IPS-20b (cell line): Measurements from ENCODE around the gene DST.

Source experiments
- H3K27ac ChIP-seq: one replicate; pipeline ENCODE4 v1.5.1; 2013; ENCODE audit warnings: low read length
- H3K27me3 ChIP-seq: 2 replicates; pipeline ENCODE4 v1.6.1; 2013; ENCODE audit warnings: mild to moderate bottlenecking, low read length, inconsistent platforms; ENCODE audit not compliant: insufficient read depth
- H3K36me3 ChIP-seq: 2 replicates; pipeline ENCODE4 v1.6.1; 2013; ENCODE audit warnings: low read depth, mild to moderate bottlenecking, inconsistent platforms, low read length, moderate library complexity; ENCODE audit not compliant: insufficient read depth
- H3K4me1 ChIP-seq: 2 replicates; pipeline ENCODE4 v1.6.1; 2013; ENCODE audit warnings: mild to moderate bottlenecking, control low read depth, inconsistent platforms, low read length, moderate library complexity; ENCODE audit not compliant: insufficient read depth
- H3K4me3 ChIP-seq: 2 replicates; pipeline ENCODE4 v1.5.1; 2013; ENCODE audit warnings: mild to moderate bottlenecking, low read length, inconsistent platforms
- H3K9ac ChIP-seq: 2 replicates; pipeline ENCODE4 v1.6.1; 2013; ENCODE audit warnings: low read depth, mild to moderate bottlenecking, inconsistent platforms, low read length, moderate library complexity
- H3K9me3 ChIP-seq: 2 replicates; pipeline ENCODE4 v1.6.1; 2013; ENCODE audit warnings: mild to moderate bottlenecking, low read depth, low read length, inconsistent platforms; ENCODE audit not compliant: insufficient read depth

Gene DST

GRCh38 chr6:56642366-56643261 lies at the start of gene DST:
TSS of gene DST (minus strand) at chr6:56642889.
- Histone ChIP-seq H3K4me1 (no peaks in the 10 kb centered on the region), H3K9me3 (no peaks in the 10 kb centered on the region), H3K4me3 (no peak within 1 kb of the TSS), H3K27ac (no peak within 1 kb of the TSS), H3K27me3 (no peaks in the 10 kb centered on the region), H3K9ac (no peak within 1 kb of the TSS), H3K36me3 (peaks cover 70% of the 10 kb centered on the region)

- no peaks in the 10 kb centered on the region for H3K27me3 ChIP-seq
- no peak overlapping the region for H3K4me3 ChIP-seq
- peaks cover 6% of the 10 kb centered on the region; the same call in 1 of the 2 replicates for H3K36me3 ChIP-seq
- H3K27ac ChIP-seq = no peak overlapping the region
- no peak overlapping the region for H3K9ac ChIP-seq
- peaks cover 6% of the 10 kb centered on the region; the same call in 1 of the 2 replicates for H3K4me1 ChIP-seq
- H3K9me3 ChIP-seq = no peaks in the 10 kb centered on the region
Observed at GRCh38 chr6:56691814-56692213, 49.1 kb upstream of the DST start.

DNA sequence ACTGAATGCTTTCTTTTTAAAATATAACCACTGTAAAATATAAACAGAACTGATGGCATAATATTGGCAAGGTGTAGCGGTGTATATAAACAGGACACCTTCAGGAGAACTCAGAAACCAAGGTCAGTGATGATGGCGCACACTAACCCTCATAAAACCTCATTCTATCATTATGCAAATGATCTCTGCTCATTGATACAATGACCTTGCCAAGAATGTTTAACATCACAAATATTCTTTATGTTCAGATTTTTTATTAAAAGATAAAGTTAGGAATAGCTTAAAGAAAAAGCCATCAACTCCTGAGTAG lies 48.6 kb upstream of the DST start:
- Histone ChIP-seq H3K9ac (no peak overlapping the region), H3K4me1 (peaks cover 6% of the 10 kb centered on the region; the same call in 1 of the 2 replicates), H3K36me3 (peaks cover 6% of the 10 kb centered on the region; the same call in 1 of the 2 replicates), H3K27me3 (no peaks in the 10 kb centered on the region), H3K9me3 (no peaks in the 10 kb centered on the region), H3K4me3 (no peak overlapping the region), H3K27ac (no peak overlapping the region)

GRCh38 chr6:56690519-56691285 lies 48.0 kb upstream of the DST start:
- no peak overlapping the region for H3K4me3 ChIP-seq
- H3K4me1 ChIP-seq = peaks cover 6% of the 10 kb centered on the region; the same call in 1 of the 2 replicates

GRCh38 chr6:56689663-56690062 lies 47.0 kb upstream of the DST start:
- H3K27ac ChIP-seq = no peak overlapping the region
- peaks cover 6% of the 10 kb centered on the region; the same call in 1 of the 2 replicates for H3K36me3 ChIP-seq
- H3K9me3 ChIP-seq = no peaks in the 10 kb centered on the region
- H3K9ac ChIP-seq = no peak overlapping the region
- no peaks in the 10 kb centered on the region for H3K27me3 ChIP-seq
- H3K4me1 ChIP-seq = peaks cover 6% of the 10 kb centered on the region; the same call in 1 of the 2 replicates
- H3K4me3 ChIP-seq = no peak overlapping the region

More at GRCh38 chr6:56690519-56691285, 48.0 kb upstream of the DST start:
- no peaks in the 10 kb centered on the region for H3K27me3 ChIP-seq
- H3K9me3 ChIP-seq = no peaks in the 10 kb centered on the region
- H3K36me3 ChIP-seq = peaks cover 6% of the 10 kb centered on the region; the same call in 1 of the 2 replicates
- no peak overlapping the region for H3K9ac ChIP-seq
- H3K27ac ChIP-seq = no peak overlapping the region

DNA sequence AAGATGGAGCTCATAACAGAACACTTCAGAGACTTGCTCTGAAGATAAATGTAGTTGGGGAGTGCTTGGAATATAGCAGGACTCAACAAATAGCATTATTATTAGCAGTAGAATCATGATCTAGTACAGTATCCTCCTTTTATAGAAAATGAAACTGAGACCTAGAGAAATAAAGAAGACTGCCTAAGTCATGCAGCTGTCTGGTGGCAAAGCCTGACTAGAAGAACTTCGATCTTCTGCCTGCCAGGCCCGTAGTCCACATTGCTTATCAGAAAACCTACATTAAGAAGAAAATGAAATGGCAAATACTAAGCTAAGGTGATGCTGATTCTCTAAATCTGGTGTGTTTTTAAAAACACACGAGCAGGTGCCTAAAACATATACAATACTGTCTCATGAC lies 46.4 kb upstream of the DST start:
- no peak overlapping the region for H3K4me3 ChIP-seq
- H3K9ac ChIP-seq = no peak overlapping the region
- no peaks in the 10 kb centered on the region for H3K27me3 ChIP-seq
- H3K4me1 ChIP-seq = peaks cover 10% of the 10 kb centered on the region
- no peak overlapping the region for H3K27ac ChIP-seq
- H3K9me3 ChIP-seq = no peaks in the 10 kb centered on the region
- peaks cover 6% of the 10 kb centered on the region; the same call in 1 of the 2 replicates for H3K36me3 ChIP-seq

DNA sequence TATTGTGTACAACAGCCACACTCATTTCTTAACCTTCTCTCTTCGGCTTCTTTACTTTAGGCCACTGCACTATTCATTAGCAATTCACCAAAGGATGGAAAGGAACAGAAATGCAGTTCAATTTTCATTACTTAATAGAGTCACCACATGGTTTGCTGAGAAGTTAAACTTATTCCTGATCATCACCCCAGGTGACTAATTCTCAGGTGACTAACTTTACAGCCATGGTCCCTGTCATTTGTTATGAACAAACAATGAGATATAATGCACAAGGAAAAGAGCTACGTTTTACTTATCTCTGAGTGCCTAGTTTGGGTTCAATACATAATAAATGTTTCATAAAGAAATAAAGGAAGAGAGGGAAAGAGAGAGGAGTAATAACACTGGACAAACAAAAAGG lies 45.8 kb upstream of the DST start:
- Histone ChIP-seq H3K9ac (no peak overlapping the region), H3K4me1 (peaks cover 10% of the 10 kb centered on the region), H3K4me3 (no peak overlapping the region), H3K36me3 (peaks cover 6% of the 10 kb centered on the region; the same call in 1 of the 2 replicates), H3K9me3 (no peaks in the 10 kb centered on the region), H3K27ac (no peak overlapping the region), H3K27me3 (no peaks in the 10 kb centered on the region)

DNA sequence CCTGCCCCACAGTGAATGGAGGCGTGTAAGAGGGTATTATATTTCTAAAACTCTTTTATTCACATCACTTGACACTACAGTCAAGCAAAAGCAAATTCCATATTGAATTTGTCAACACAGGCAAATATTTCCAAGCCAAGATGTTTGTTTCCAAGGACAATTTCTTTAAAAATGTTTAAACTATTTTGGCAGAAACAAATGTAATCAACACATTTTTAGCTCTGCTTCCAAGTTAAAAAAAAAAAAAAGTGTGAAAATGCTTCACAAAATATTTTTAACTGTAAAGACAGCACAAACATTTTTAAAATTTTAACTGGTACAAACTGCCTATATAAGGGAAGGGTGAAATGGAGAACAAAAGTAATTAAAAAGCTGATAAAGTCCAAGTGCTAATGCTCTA lies 44.9 kb upstream of the DST start:
- Histone ChIP-seq H3K9ac (no peak overlapping the region), H3K27ac (no peak overlapping the region), H3K4me1 (peaks cover 10% of the 10 kb centered on the region), H3K27me3 (no peaks in the 10 kb centered on the region), H3K4me3 (no peak overlapping the region), H3K9me3 (no peaks in the 10 kb centered on the region), H3K36me3 (peaks cover 5% of the 10 kb centered on the region; the same call in 1 of the 2 replicates)

- peaks cover 10% of the 10 kb centered on the region for H3K4me1 ChIP-seq
- H3K9ac ChIP-seq = no peak overlapping the region
- H3K27ac ChIP-seq = no peak overlapping the region
- no peaks in the 10 kb centered on the region for H3K9me3 ChIP-seq
- H3K4me3 ChIP-seq = no peak overlapping the region
- no peaks in the 10 kb centered on the region for H3K36me3 ChIP-seq
- no peaks in the 10 kb centered on the region for H3K27me3 ChIP-seq
Observed at GRCh38 chr6:56686429-56686828, 43.7 kb upstream of the DST start.

DNA sequence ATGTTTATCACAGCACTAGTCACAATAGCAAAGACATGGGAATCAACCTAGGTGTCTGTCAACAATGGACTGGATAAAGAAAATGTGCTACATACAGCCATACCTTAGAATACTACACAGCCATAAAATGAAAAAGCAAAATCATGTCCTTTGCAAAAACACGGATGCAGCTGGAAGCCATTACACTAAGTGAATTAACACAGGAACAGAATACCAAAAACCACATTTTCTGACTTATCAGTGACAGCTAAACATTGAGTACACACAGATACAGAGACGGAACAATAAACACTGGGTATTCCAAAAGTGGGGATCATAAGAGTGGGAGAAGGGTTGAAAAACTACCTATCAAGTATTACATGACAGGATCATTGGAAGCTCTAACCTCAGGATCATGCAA lies 43.3 kb upstream of the DST start:
- Histone ChIP-seq H3K9ac (no peak overlapping the region), H3K36me3 (no peaks in the 10 kb centered on the region), H3K27ac (no peak overlapping the region), H3K4me1 (peaks cover 8% of the 10 kb centered on the region), H3K9me3 (no peaks in the 10 kb centered on the region), H3K27me3 (no peaks in the 10 kb centered on the region), H3K4me3 (no peak overlapping the region)

DNA sequence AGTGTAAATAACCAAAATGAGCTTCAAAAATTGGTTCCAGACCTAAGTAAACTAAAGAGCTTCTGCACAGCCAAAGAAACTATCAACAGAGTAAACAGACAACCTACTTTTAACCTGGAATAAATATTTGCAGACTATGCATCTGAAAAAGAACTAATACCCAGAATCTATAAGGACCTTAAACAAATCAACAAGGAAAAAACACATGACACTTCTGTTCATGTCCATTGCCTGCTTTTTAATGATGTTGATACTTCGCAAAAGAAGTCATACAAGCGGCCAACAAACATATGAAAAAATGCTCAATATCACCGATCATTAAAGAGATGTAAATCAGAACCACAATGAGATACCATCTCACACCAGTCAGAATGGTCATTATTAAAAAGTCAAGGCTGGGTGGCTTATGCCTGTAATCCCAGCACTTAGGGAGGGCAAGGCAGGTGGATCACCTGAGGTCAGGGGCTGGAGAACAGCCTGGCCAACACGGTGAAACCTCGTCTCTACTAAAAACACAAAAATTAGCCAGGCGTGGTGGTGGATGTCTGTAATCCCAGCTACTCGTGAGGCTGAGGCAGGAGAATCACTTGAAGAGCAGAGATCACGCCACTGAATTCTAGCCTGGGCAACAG lies 42.5 kb upstream of the DST start:
- H3K4me1 ChIP-seq = peaks cover 5% of the 10 kb centered on the region
- H3K9me3 ChIP-seq = no peaks in the 10 kb centered on the region
- H3K27me3 ChIP-seq = no peaks in the 10 kb centered on the region
- H3K36me3 ChIP-seq = no peaks in the 10 kb centered on the region
- H3K27ac ChIP-seq = no peak overlapping the region
- H3K9ac ChIP-seq = no peak overlapping the region
- H3K4me3 ChIP-seq = no peak overlapping the region
